Measurements from ENCODE around the gene RPH3AL. TPM values are rescaled to one million over a fixed set of nuclear protein-coding genes. Genes with fewer than 3 reads are reported as not detected.

The RPH3AL gene
- total RNA-seq, 1 experiment from 2014 or later = 24.9 TPM

- no peak for ATAC-seq
- Histone ChIP-seq H3F3A (ENCODE audit: low read length, unreplicated experiment) (no peaks in the 10 kb centered on the region), H3K9me3 (ENCODE audit: low read length) (no peaks in the 10 kb centered on the region), H2AFZ (ENCODE audit: low read length) (no peak overlapping the region), H3K4me3 (ENCODE audit: low read length) (no peak overlapping the region), H3K36me3 (ENCODE audit: low read depth, low read length) (no peaks in the 10 kb centered on the region), H3K4me1 (ENCODE audit: insufficient read depth, low read length) (no peaks in the 10 kb centered on the region), H3K9ac (ENCODE audit: low read length) (no peak overlapping the region), H3K9me2 (replicated peaks; ENCODE audit: low read length) (no peaks in the 10 kb centered on the region), H3K27ac (ENCODE audit: low read length) (no peak overlapping the region), H3K79me2 (ENCODE audit: low read length) (no peaks in the 10 kb centered on the region), H4K20me1 (ENCODE audit: low read length) (no peaks in the 10 kb centered on the region), H3K27me3 (ENCODE audit: low read length) (no peaks in the 10 kb centered on the region), H3K4me2 (ENCODE audit: low read length) (no peak overlapping the region)
- BruUV-seq (replicated peaks) = no TSS peak
- no peak for DNase-seq
- CTCF ChIA-PET = no interaction called here
- POLR2A ChIA-PET (ENCODE audit: unreplicated experiment) = no interaction called here
- no peak for TF ChIP-seq EZH2 (IDR thresholded peaks at IDR 0.05; ENCODE audit: low read length, unreplicated experiment)
- TF ChIP-seq EZH2phosphoT487 (IDR thresholded peaks at IDR 0.05; ENCODE audit: borderline replicate concordance, low read length) = no peak
- TF ChIP-seq CTCF (conservative IDR thresholded peaks at IDR 0.05; ENCODE audit: low read depth, low read length) = no peak
- intact Hi-C loops (cut with micrococcal nuclease) = no loop called here
Measured at GRCh38 chr17:231191-231965, 121.2 kb downstream of the RPH3AL start.

- ChIA-PET POLR2A (ENCODE audit: unreplicated experiment) (no interaction called here), CTCF (no interaction called here)
- no peaks in the 10 kb centered on the region for H3K79me2 ChIP-seq (ENCODE audit: low read length)
- H2AFZ ChIP-seq (ENCODE audit: low read length) = no peak overlapping the region
- H3K9ac ChIP-seq (ENCODE audit: low read length) = no peak overlapping the region
- ATAC-seq (no peak), DNase-seq (no peak)
- no peak overlapping the region for H3K4me2 ChIP-seq (ENCODE audit: low read length)
- H4K20me1 ChIP-seq (ENCODE audit: low read length) = no peaks in the 10 kb centered on the region
- H3K9me3 ChIP-seq (ENCODE audit: low read length) = no peaks in the 10 kb centered on the region
- intact Hi-C loops (cut with micrococcal nuclease) = no loop called here
- H3K4me3 ChIP-seq (ENCODE audit: low read length) = no peak overlapping the region
- no peaks in the 10 kb centered on the region for H3K36me3 ChIP-seq (ENCODE audit: low read depth, low read length)
- H3K4me1 ChIP-seq (ENCODE audit: insufficient read depth, low read length) = no peaks in the 10 kb centered on the region
- H3K27ac ChIP-seq (ENCODE audit: low read length) = no peak overlapping the region
- no peaks in the 10 kb centered on the region for H3K9me2 ChIP-seq (replicated peaks; ENCODE audit: low read length)
- no peaks in the 10 kb centered on the region for H3K27me3 ChIP-seq (ENCODE audit: low read length)
- no peaks in the 10 kb centered on the region for H3F3A ChIP-seq (ENCODE audit: low read length, unreplicated experiment)
- no peak for TF ChIP-seq CTCF (conservative IDR thresholded peaks at IDR 0.05; ENCODE audit: low read depth, low read length)
- TF ChIP-seq EZH2phosphoT487 (IDR thresholded peaks at IDR 0.05; ENCODE audit: borderline replicate concordance, low read length) = no peak
- no peak for TF ChIP-seq EZH2 (IDR thresholded peaks at IDR 0.05; ENCODE audit: low read length, unreplicated experiment)
- no TSS peak for BruUV-seq (replicated peaks)
Measured at GRCh38 chr17:230395-230770, 122.2 kb downstream of the RPH3AL start.

GRCh38 chr17:229709-230394 is 122.8 kb downstream of the RPH3AL start:
- Histone ChIP-seq H3K4me1 (ENCODE audit: insufficient read depth, low read length) (no peaks in the 10 kb centered on the region), H2AFZ (ENCODE audit: low read length) (no peak overlapping the region), H3K79me2 (ENCODE audit: low read length) (no peaks in the 10 kb centered on the region), H3K9me3 (ENCODE audit: low read length) (no peaks in the 10 kb centered on the region), H3K4me3 (ENCODE audit: low read length) (no peak overlapping the region), H3K36me3 (ENCODE audit: low read depth, low read length) (no peaks in the 10 kb centered on the region), H3F3A (ENCODE audit: low read length, unreplicated experiment) (no peaks in the 10 kb centered on the region), H4K20me1 (ENCODE audit: low read length) (no peaks in the 10 kb centered on the region), H3K4me2 (ENCODE audit: low read length) (no peak overlapping the region), H3K9ac (ENCODE audit: low read length) (no peak overlapping the region), H3K27ac (ENCODE audit: low read length) (no peak overlapping the region), H3K27me3 (ENCODE audit: low read length) (no peaks in the 10 kb centered on the region), H3K9me2 (replicated peaks; ENCODE audit: low read length) (no peaks in the 10 kb centered on the region)
- DNase-seq (no peak), ATAC-seq (no peak)
- TF ChIP-seq EZH2phosphoT487 (IDR thresholded peaks at IDR 0.05; ENCODE audit: borderline replicate concordance, low read length) (no peak), EZH2 (IDR thresholded peaks at IDR 0.05; ENCODE audit: low read length, unreplicated experiment) (no peak), CTCF (conservative IDR thresholded peaks at IDR 0.05; ENCODE audit: low read depth, low read length) (no peak)
- ChIA-PET POLR2A (ENCODE audit: unreplicated experiment) (no interaction called here), CTCF (no interaction called here)
- BruUV-seq (replicated peaks) = no TSS peak
- intact Hi-C loops (cut with micrococcal nuclease) = no loop called here

Data from PC-3 (cell line).